Peyer's patch (tissue), 4 donors: ENCODE results near the gene FAM83E.

Experiments
- POLR2A ChIP-seq, 2 donors: fragments of 450-650 bp; IDR thresholded peaks; one replicate each; pipeline ENCODE4 v1.5.1; 2017; ENCODE audit warnings: antibody characterized with exemption in 2 of 2, mild to moderate bottlenecking in 2 of 2, moderate library complexity in 2 of 2
- TF ChIP-seq, protein P1 (sequence below), 6 experiments: fragments of 450-650 bp in 4 of 6; fragments of 200-600 bp in 2 of 6; sonication (generic) in 1 of 6; IDR thresholded peaks; one replicate each; pipeline ENCODE4 v1.5.1; 2017 to 2019; ENCODE audit warnings: antibody characterized with exemption in 6 of 6, mild to moderate bottlenecking in 3 of 6, moderate library complexity in 1 of 6

DNA sequence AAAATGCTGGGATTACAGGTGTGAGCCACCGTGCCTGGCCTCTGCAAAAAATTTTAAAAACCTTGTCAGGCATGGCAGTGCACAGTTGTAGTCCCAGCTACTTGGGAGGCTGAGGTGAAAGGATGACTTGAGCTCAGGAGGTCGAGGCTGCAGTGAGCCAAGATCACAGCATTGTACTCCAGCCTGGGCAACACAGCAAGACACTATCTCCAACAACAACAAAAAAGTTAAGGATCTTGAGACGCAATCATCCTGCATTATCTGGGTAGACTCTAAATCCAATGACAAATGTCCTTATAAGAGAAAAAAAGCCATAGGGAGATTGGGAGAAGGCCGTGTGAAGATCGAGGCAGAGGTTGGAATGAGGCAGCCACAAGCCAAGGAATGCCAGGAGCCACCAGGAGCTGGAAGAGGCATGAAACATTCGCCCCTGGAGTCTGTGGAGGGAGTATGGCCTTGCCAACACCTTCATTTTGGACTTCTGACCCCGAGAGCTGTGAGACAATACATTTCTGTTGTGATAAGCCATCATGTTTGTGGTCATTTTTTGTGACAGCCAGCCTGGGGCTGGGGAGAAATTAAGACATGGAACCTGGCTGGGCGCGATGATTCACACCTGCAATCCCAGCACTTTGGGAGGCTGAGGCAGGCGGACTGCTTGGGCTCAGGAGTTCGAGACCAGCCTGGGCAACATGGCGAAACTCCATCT lies 36.3 kb upstream of the FAM83E start:
- no peak for TF ChIP-seq POLR2A (IDR thresholded peaks at IDR 0.05)
- TF ChIP-seq, protein P1, sequence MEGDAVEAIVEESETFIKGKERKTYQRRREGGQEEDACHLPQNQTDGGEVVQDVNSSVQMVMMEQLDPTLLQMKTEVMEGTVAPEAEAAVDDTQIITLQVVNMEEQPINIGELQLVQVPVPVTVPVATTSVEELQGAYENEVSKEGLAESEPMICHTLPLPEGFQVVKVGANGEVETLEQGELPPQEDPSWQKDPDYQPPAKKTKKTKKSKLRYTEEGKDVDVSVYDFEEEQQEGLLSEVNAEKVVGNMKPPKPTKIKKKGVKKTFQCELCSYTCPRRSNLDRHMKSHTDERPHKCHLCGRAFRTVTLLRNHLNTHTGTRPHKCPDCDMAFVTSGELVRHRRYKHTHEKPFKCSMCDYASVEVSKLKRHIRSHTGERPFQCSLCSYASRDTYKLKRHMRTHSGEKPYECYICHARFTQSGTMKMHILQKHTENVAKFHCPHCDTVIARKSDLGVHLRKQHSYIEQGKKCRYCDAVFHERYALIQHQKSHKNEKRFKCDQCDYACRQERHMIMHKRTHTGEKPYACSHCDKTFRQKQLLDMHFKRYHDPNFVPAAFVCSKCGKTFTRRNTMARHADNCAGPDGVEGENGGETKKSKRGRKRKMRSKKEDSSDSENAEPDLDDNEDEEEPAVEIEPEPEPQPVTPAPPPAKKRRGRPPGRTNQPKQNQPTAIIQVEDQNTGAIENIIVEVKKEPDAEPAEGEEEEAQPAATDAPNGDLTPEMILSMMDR (IDR thresholded peaks at IDR 0.05), result no peak
